ENCODE measurements around the gene KMT2B. TPM values are rescaled to one million over a fixed set of nuclear protein-coding genes. Genes with fewer than 3 reads are reported as not detected.
"Not testable (repeated sequence)": the region's sequence is repeated elsewhere in the genome, so short reads cannot be mapped to it uniquely, and the experiment has no call there.

The KMT2B gene
- 10 to 100 TPM; 73.9 to 79.2 TPM for total RNA-seq
- polyA plus RNA-seq, result 1 to 10 TPM in 1 of 3 donors, under 1 TPM in 2; 0.60 to 2.8 (median 0.83) TPM
- 72.8 to 125 (median 101) reads per million in 6 experiments for total RNA-seq

GRCh38 chr19:35717665-35718344, at the start of gene KMT2B:
Gene KMT2B, plus strand, starts transcription at chr19:35718003. Its CDS starts 16 bp downstream, at chr19:35718019.
- H3K36me3 Mint-ChIP-seq, result peaks cover 0 to 25% (median 0%) of the 10 kb centered on the region in 3 donors
- H3K27me3 Mint-ChIP-seq, result no peaks in the 10 kb centered on the region
- POLR2A ChIA-PET, result interaction anchor here (0.8 to 3.0 kb wide), 8 partner anchors 10 to 40 kb away, joined by 3 to 29 read pairs (median 4); partner anchors contain the start of genes IGFLR1, LIN37, PROSER3 and PSENEN
- DNase-seq, result peak in 1 of 10 donors; percentile 91
- peak within 1 kb of the TSS; percentile 91 to 97 (median 94) for H3K27ac Mint-ChIP-seq
- peak; percentile 31 to 34 for ATAC-seq
- H3K4me1 Mint-ChIP-seq, result peaks cover 38 to 72% (median 60%) of the 10 kb centered on the region in 4 donors
- H3K4me3 Mint-ChIP-seq, result peak within 1 kb of the TSS; percentile 90 to 99 (median 94)
- H3K9me3 Mint-ChIP-seq, result no peaks in the 10 kb centered on the region

GRCh38 chr19:35669566-35669965, 48.2 kb upstream of the KMT2B start:
- peaks cover 7 to 32% (median 20%) of the 10 kb centered on the region in 5 donors for H3K27me3 Mint-ChIP-seq
- peaks cover 0 to 12% (median 0%) of the 10 kb centered on the region in 3 donors for H3K36me3 Mint-ChIP-seq
- H3K9me3 Mint-ChIP-seq, result no peaks in the 10 kb centered on the region
- POLR2A ChIA-PET, result no interaction called here
- ATAC-seq (no peak), DNase-seq (no peak)
- no peak overlapping the region for H3K4me3 Mint-ChIP-seq
- no peak overlapping the region for H3K27ac Mint-ChIP-seq
- peaks cover 4 to 10% (median 8%) of the 10 kb centered on the region in 4 donors for H3K4me1 Mint-ChIP-seq

- Mint-ChIP-seq H3K4me3 (no peak overlapping the region), H3K36me3 (peaks cover 0 to 9% (median 0%) of the 10 kb centered on the region in 3 donors), H3K4me1 (peaks cover 4 to 10% (median 8%) of the 10 kb centered on the region in 4 donors), H3K27me3 (peaks cover 7 to 32% (median 20%) of the 10 kb centered on the region in 5 donors), H3K27ac (no peak overlapping the region), H3K9me3 (no peaks in the 10 kb centered on the region)
- ATAC-seq, result no peak
- DNase-seq, result no peak
- POLR2A ChIA-PET, result no interaction called here
These were observed 47.8 kb upstream of the KMT2B start for GRCh38 chr19:35669974-35670373.

GRCh38 chr19:35670686-35671085, 47.1 kb upstream of the KMT2B start:
- H3K9me3 Mint-ChIP-seq, result no peaks in the 10 kb centered on the region
- ATAC-seq (no peak), DNase-seq (no peak)
- POLR2A ChIA-PET, result no interaction called here
- H3K4me3 Mint-ChIP-seq, result no peak overlapping the region
- H3K36me3 Mint-ChIP-seq, result peaks cover 0 to 2% (median 0%) of the 10 kb centered on the region in 3 donors
- H3K4me1 Mint-ChIP-seq, result peaks cover 4 to 10% (median 8%) of the 10 kb centered on the region in 4 donors
- peak overlapping the region in 1 of 10 donors; percentile 72 for H3K27ac Mint-ChIP-seq
- peaks cover 7 to 35% (median 20%) of the 10 kb centered on the region in 5 donors for H3K27me3 Mint-ChIP-seq

- DNase-seq (no peak), ATAC-seq (no peak)
- H3K4me1 Mint-ChIP-seq, result peaks cover 6 to 10% (median 8%) of the 10 kb centered on the region in 4 donors
- H3K4me3 Mint-ChIP-seq, result peak overlapping the region in 2 of 10 donors; percentile 9 to 11
- POLR2A ChIA-PET, result interaction anchor here (0.8 kb wide), 1 partner anchor 11 kb away, joined by 4 read pairs; no protein-coding TSS in a partner anchor
- H3K27me3 Mint-ChIP-seq, result peaks cover 10 to 42% (median 20%) of the 10 kb centered on the region in 5 donors
- H3K36me3 Mint-ChIP-seq, result peaks cover 0 to 3% (median 0%) of the 10 kb centered on the region in 3 donors
- H3K27ac Mint-ChIP-seq, result peak overlapping the region in 1 of 10 donors; percentile 22
- H3K9me3 Mint-ChIP-seq, result no peaks in the 10 kb centered on the region
These were observed 46.0 kb upstream of the KMT2B start for GRCh38 chr19:35671818-35672217.

- peaks cover 7 to 10% (median 8%) of the 10 kb centered on the region in 4 donors for H3K4me1 Mint-ChIP-seq
- H3K4me3 Mint-ChIP-seq, result peak overlapping the region; percentile 65 to 84 (median 78)
- peaks cover 10 to 42% (median 20%) of the 10 kb centered on the region in 5 donors for H3K27me3 Mint-ChIP-seq
- ATAC-seq, result peak; percentile 84 to 88
- H3K36me3 Mint-ChIP-seq, result peaks cover 0 to 3% (median 0%) of the 10 kb centered on the region in 3 donors
- peak overlapping the region in 7 of 10 donors; percentile 19 to 64 (median 32) for H3K27ac Mint-ChIP-seq
- no peaks in the 10 kb centered on the region for H3K9me3 Mint-ChIP-seq
- peak in 8 of 10 donors; percentile 7 to 23 (median 14) for DNase-seq
- POLR2A ChIA-PET, result interaction anchor here (0.8 kb wide), 1 partner anchor 107 kb away, joined by 5 read pairs; no protein-coding TSS in a partner anchor
These were observed 44.5 kb upstream of the KMT2B start for GRCh38 chr19:35673121-35673804.

GRCh38 chr19:35675589-35676140, 42.1 kb upstream of the KMT2B start:
- H3K9me3 Mint-ChIP-seq, result no peaks in the 10 kb centered on the region
- POLR2A ChIA-PET, result no interaction called here

GRCh38 chr19:35689836-35690235, 28.0 kb upstream of the KMT2B start:
- H3K4me3 Mint-ChIP-seq, result no peak overlapping the region
- POLR2A ChIA-PET, result no interaction called here
- no peaks in the 10 kb centered on the region for H3K9me3 Mint-ChIP-seq
- H3K4me1 Mint-ChIP-seq, result no peaks in the 10 kb centered on the region
- ATAC-seq (no peak), DNase-seq (no peak)
- H3K27ac Mint-ChIP-seq, result no peak overlapping the region
- H3K27me3 Mint-ChIP-seq, result peaks cover 0 to 3% (median 0%) of the 10 kb centered on the region in 5 donors
- H3K36me3 Mint-ChIP-seq, result no peaks in the 10 kb centered on the region

More at GRCh38 chr19:35675589-35676140, 42.1 kb upstream of the KMT2B start:
- ATAC-seq, result no peak
- no peak for DNase-seq
- peak overlapping the region in 1 of 10 donors; percentile 40 for H3K4me3 Mint-ChIP-seq
- H3K27ac Mint-ChIP-seq, result no peak overlapping the region
- H3K27me3 Mint-ChIP-seq, result peaks cover 10 to 31% (median 20%) of the 10 kb centered on the region in 5 donors
- H3K36me3 Mint-ChIP-seq, result peaks cover 0 to 3% (median 0%) of the 10 kb centered on the region in 3 donors
- H3K4me1 Mint-ChIP-seq, result peaks cover 7 to 10% (median 8%) of the 10 kb centered on the region in 4 donors

- H3K4me1 Mint-ChIP-seq, H3K9me3 Mint-ChIP-seq, H3K27me3 Mint-ChIP-seq, ATAC-seq, H3K27ac Mint-ChIP-seq, H3K4me3 Mint-ChIP-seq, POLR2A ChIA-PET, H3K36me3 Mint-ChIP-seq, DNase-seq: not testable (repeated sequence)
These were observed 26.7 kb upstream of the KMT2B start for GRCh38 chr19:35691106-35691505.

GRCh38 chr19:35692010-35692409, 25.8 kb upstream of the KMT2B start:
- H3K4me1 Mint-ChIP-seq, result no peaks in the 10 kb centered on the region
- H3K36me3 Mint-ChIP-seq, result no peaks in the 10 kb centered on the region
- H3K27ac Mint-ChIP-seq, result no peak overlapping the region
- H3K4me3 Mint-ChIP-seq, result no peak overlapping the region
- POLR2A ChIA-PET, result interaction anchor here (0.6 to 1.2 kb wide), 3 partner anchors 47 to 360 kb away, joined by 3 to 4 read pairs (median 3); no protein-coding TSS in a partner anchor
- H3K27me3 Mint-ChIP-seq, result peaks cover 0 to 3% (median 0%) of the 10 kb centered on the region in 5 donors
- DNase-seq (no peak), ATAC-seq (no peak)
- H3K9me3 Mint-ChIP-seq, result no peaks in the 10 kb centered on the region

GRCh38 chr19:35693422-35693821, 24.4 kb upstream of the KMT2B start:
- Mint-ChIP-seq H3K36me3 (no peaks in the 10 kb centered on the region), H3K27ac (no peak overlapping the region), H3K27me3 (peaks cover 0 to 3% (median 0%) of the 10 kb centered on the region in 5 donors), H3K4me1 (no peaks in the 10 kb centered on the region), H3K4me3 (no peak overlapping the region), H3K9me3 (no peaks in the 10 kb centered on the region)
- ATAC-seq (peak; percentile 7 to 28), DNase-seq (no peak)
- POLR2A ChIA-PET, result interaction anchor here (0.7 to 1.1 kb wide), 2 partner anchors 51 to 83 kb away, joined by 5 read pairs; no protein-coding TSS in a partner anchor

All from naive thymus-derived CD8-positive, alpha-beta T cell (primary cell).